HG02571 (cell line): Measurements from ENCODE around the gene MOCS1.

Experiments used
- ATAC-seq: cut with Tn5 transposase; IDR thresholded peaks from one replicate; pipeline ENCODE4 v1.9.1; 2021; ENCODE audit warnings: mild to moderate bottlenecking, moderate library complexity; ENCODE audit not compliant: unreplicated experiment

MOCS1 gene

GRCh38 chr6:39881851-39882530 lies 52.3 kb downstream of the MOCS1 start:
- ATAC-seq = no peak

- no peak for ATAC-seq
These were observed 53.7 kb downstream of the MOCS1 start for GRCh38 chr6:39880594-39880993.

GRCh38 chr6:39879535-39879934 lies 54.7 kb downstream of the MOCS1 start:
- ATAC-seq = no peak

GRCh38 chr6:39876826-39877225 lies 57.4 kb downstream of the MOCS1 start:
- no peak for ATAC-seq

GRCh38 chr6:39876111-39876510 lies 58.2 kb downstream of the MOCS1 start:
- ATAC-seq = no peak

- ATAC-seq = no peak
These were observed 60.8 kb downstream of the MOCS1 start for GRCh38 chr6:39873439-39873838.

GRCh38 chr6:39870950-39871349 lies 63.3 kb downstream of the MOCS1 start:
- ATAC-seq = no peak

GRCh38 chr6:39867592-39867991 lies 66.7 kb downstream of the MOCS1 start:
- no peak for ATAC-seq

- ATAC-seq = no peak
These were observed 69.0 kb downstream of the MOCS1 start for GRCh38 chr6:39865011-39865888.

GRCh38 chr6:39861663-39862062 lies 72.6 kb downstream of the MOCS1 start:
- no peak for ATAC-seq

- no peak for ATAC-seq
These were observed 75.2 kb downstream of the MOCS1 start for GRCh38 chr6:39859025-39859424.

GRCh38 chr6:39855356-39855995 lies 78.8 kb downstream of the MOCS1 start:
- no peak for ATAC-seq
